OCI-LY1 (cell line): ENCODE measurements around the gene WDR17.

ENCODE experiments used
- H2AFZ ChIP-seq: fragments of 200-600 bp; sonication (generic), shearing (Covaris generic); 2 replicates; pipeline ENCODE4 v1.6.0; 2014; ENCODE audit warnings: antibody characterized with exemption, mild to moderate bottlenecking, low read length
- H3F3A ChIP-seq: fragments of 200-600 bp; sonication (generic), shearing (Covaris generic); 2 replicates; pipeline ENCODE4 v1.6.0; 2014; ENCODE audit warnings: mild to moderate bottlenecking, antibody characterized with exemption, low read length, moderate library complexity; ENCODE audit not compliant: insufficient read depth
- H3K27ac ChIP-seq: fragments of 200-600 bp; sonication (generic); 2 replicates; pipeline ENCODE4 v1.5.1; 2014; ENCODE audit warnings: low read length, mixed run types, mild to moderate bottlenecking, low read depth; ENCODE audit not compliant: poor library complexity, severe bottlenecking
- H3K27me3 ChIP-seq: fragments of 200-600 bp; sonication (generic); 2 replicates; pipeline ENCODE4 v1.6.0; 2014; ENCODE audit warnings: antibody characterized with exemption, mild to moderate bottlenecking, low read length, moderate library complexity; ENCODE audit not compliant: insufficient read depth
- H3K36me3 ChIP-seq: fragments of 200-600 bp; sonication (generic); 2 replicates; pipeline ENCODE4 v1.6.1; 2014; ENCODE audit warnings: mild to moderate bottlenecking, antibody characterized with exemption, low read length, moderate library complexity, mixed read lengths; ENCODE audit not compliant: insufficient read depth
- H3K4me1 ChIP-seq: fragments of 200-600 bp; sonication (generic); 2 replicates; pipeline ENCODE4 v1.5.1; 2014; ENCODE audit warnings: mild to moderate bottlenecking, low read length, moderate library complexity; ENCODE audit not compliant: insufficient read depth, severe bottlenecking
- H3K4me2 ChIP-seq: fragments of 200-600 bp; sonication (generic), shearing (Covaris generic); 2 replicates; pipeline ENCODE4 v1.6.1; 2014; ENCODE audit warnings: low read length
- H3K4me3 ChIP-seq: fragments of 200-600 bp; sonication (generic); 2 replicates; pipeline ENCODE4 v1.5.1; 2014; ENCODE audit warnings: low read length, low read depth, mild to moderate bottlenecking, mixed read lengths; ENCODE audit not compliant: poor library complexity, severe bottlenecking
- H3K79me2 ChIP-seq: fragments of 200-600 bp; shearing (Covaris generic); 2 replicates; pipeline ENCODE4 v1.6.1; 2016; ENCODE audit warnings: mixed run types, low read length, mixed read lengths; ENCODE audit not compliant: insufficient read depth
- H3K9ac ChIP-seq: fragments of 200-600 bp; sonication (generic), shearing (Covaris generic); 2 replicates; pipeline ENCODE4 v1.6.1; 2014; ENCODE audit warnings: mild to moderate bottlenecking, low read length, mixed read lengths
- H3K9me2 ChIP-seq: fragments of 200-600 bp; sonication (generic), shearing (Covaris generic); 2 replicates; pipeline ENCODE4 v1.6.1; 2014; ENCODE audit warnings: low read depth, mild to moderate bottlenecking, low read length, mixed read lengths
- H3K9me3 ChIP-seq: fragments of 200-600 bp; shearing (Covaris generic); 2 replicates; pipeline ENCODE4 v1.6.1; 2014; ENCODE audit warnings: low read length, mixed read lengths
- H4K20me1 ChIP-seq: fragments of 200-600 bp; sonication (generic), shearing (Covaris generic); 2 replicates; pipeline ENCODE4 v1.6.0; 2016; ENCODE audit warnings: mild to moderate bottlenecking, low read length; ENCODE audit not compliant: insufficient read depth
- EZH2 ChIP-seq: fragments of 200-600 bp; sonication (generic), shearing (Covaris generic); IDR thresholded peaks from 2 replicates; pipeline ENCODE4 v1.8.0; 2017; ENCODE audit warnings: borderline replicate concordance, mixed run types, mild to moderate bottlenecking, antibody characterized with exemption, low read length, moderate library complexity, mixed read lengths
- TF ChIP-seq, protein P1 (sequence below): fragments of 200-600 bp; sonication (generic), shearing (Covaris generic); IDR thresholded peaks from 2 replicates; pipeline ENCODE4 v1.5.1; 2017; ENCODE audit warnings: mild to moderate bottlenecking, antibody characterized with exemption, low read length, moderate library complexity, mixed read lengths

Gene WDR17

GRCh38 chr4:176053785-176054184 lies 11.9 kb upstream of the WDR17 start:
- Histone ChIP-seq H3K4me1 (peaks cover 27% of the 10 kb centered on the region), H3K9me3 (no peaks in the 10 kb centered on the region), H3K4me2 (no peak overlapping the region)

DNA sequence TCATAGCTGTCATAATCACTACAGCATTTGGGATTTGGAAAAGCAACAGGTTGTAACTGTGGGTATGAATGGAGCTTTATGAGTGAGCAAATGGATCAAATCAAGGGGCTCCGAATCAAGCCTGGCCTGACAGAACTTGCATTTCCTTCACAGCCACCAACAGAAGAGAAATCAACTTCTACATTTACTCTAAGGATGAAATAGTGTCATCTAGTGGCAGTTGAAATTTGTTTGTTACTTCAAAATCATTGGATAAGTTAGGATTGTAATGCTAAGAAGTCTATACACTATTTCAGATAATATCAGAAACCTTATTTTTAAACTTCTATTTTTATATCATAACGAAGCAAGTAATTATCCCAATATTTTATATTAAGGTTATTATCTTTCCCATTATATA lies 10.7 kb upstream of the WDR17 start:
- no peak overlapping the region for H3K9ac ChIP-seq
- H3K4me1 ChIP-seq = peaks cover 27% of the 10 kb centered on the region
- no peaks in the 10 kb centered on the region for H3F3A ChIP-seq
- H3K9me2 ChIP-seq = no peaks in the 10 kb centered on the region
- H3K4me2 ChIP-seq = 0 out of 2 replicates have a peak overlapping the region, but pooled peaks have one; percentile 3
- no peaks in the 10 kb centered on the region for H3K79me2 ChIP-seq
- 0 out of 2 replicates have a peak overlapping the region, but pooled peaks have one; percentile 13 for H2AFZ ChIP-seq
- H3K27ac ChIP-seq = peak overlapping the region; percentile 38
- H3K36me3 ChIP-seq = no peaks in the 10 kb centered on the region
- no peaks in the 10 kb centered on the region for H3K9me3 ChIP-seq
- H4K20me1 ChIP-seq = no peaks in the 10 kb centered on the region
- TF ChIP-seq, protein P1, sequence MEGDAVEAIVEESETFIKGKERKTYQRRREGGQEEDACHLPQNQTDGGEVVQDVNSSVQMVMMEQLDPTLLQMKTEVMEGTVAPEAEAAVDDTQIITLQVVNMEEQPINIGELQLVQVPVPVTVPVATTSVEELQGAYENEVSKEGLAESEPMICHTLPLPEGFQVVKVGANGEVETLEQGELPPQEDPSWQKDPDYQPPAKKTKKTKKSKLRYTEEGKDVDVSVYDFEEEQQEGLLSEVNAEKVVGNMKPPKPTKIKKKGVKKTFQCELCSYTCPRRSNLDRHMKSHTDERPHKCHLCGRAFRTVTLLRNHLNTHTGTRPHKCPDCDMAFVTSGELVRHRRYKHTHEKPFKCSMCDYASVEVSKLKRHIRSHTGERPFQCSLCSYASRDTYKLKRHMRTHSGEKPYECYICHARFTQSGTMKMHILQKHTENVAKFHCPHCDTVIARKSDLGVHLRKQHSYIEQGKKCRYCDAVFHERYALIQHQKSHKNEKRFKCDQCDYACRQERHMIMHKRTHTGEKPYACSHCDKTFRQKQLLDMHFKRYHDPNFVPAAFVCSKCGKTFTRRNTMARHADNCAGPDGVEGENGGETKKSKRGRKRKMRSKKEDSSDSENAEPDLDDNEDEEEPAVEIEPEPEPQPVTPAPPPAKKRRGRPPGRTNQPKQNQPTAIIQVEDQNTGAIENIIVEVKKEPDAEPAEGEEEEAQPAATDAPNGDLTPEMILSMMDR = peak; percentile 61
- TF ChIP-seq EZH2 = no peak
- no peaks in the 10 kb centered on the region for H3K27me3 ChIP-seq
- H3K4me3 ChIP-seq = no peak overlapping the region

More at GRCh38 chr4:176053785-176054184, 11.9 kb upstream of the WDR17 start:
- Histone ChIP-seq H3K27me3 (no peaks in the 10 kb centered on the region), H3K79me2 (no peaks in the 10 kb centered on the region), H2AFZ (no peak overlapping the region), H3K27ac (peak overlapping the region; percentile 38), H4K20me1 (no peaks in the 10 kb centered on the region), H3K9ac (no peak overlapping the region), H3F3A (no peaks in the 10 kb centered on the region), H3K36me3 (no peaks in the 10 kb centered on the region), H3K9me2 (no peaks in the 10 kb centered on the region), H3K4me3 (no peak overlapping the region)
- TF ChIP-seq, protein P1 = no peak
- no peak for TF ChIP-seq EZH2

- no peaks in the 10 kb centered on the region for H3K27me3 ChIP-seq
- H3K36me3 ChIP-seq = no peaks in the 10 kb centered on the region
- H3K9me3 ChIP-seq = no peaks in the 10 kb centered on the region
- no peak overlapping the region for H3K9ac ChIP-seq
- TF ChIP-seq EZH2 = no peak
- TF ChIP-seq, protein P1 = no peak
- no peaks in the 10 kb centered on the region for H3F3A ChIP-seq
- no peak overlapping the region for H3K4me3 ChIP-seq
- no peak overlapping the region for H3K4me2 ChIP-seq
- H3K9me2 ChIP-seq = no peaks in the 10 kb centered on the region
- no peak overlapping the region for H3K27ac ChIP-seq
- H2AFZ ChIP-seq = no peak overlapping the region
- H4K20me1 ChIP-seq = no peaks in the 10 kb centered on the region
- H3K4me1 ChIP-seq = peaks cover 13% of the 10 kb centered on the region
- H3K79me2 ChIP-seq = no peaks in the 10 kb centered on the region
Observed at GRCh38 chr4:176063718-176064117, 1.9 kb upstream of the WDR17 start.
